IMR-90 (cell line): ENCODE measurements around the gene BTN1A1. TPM values are rescaled to one million over a fixed set of nuclear protein-coding genes. Genes with fewer than 3 reads are reported as not detected.

Source experiments
- ATAC-seq: fragments of 200-7000 bp; cut with Tn5 transposase; 2 replicates; pipeline ENCODE4 v1.9.1; 2020; ENCODE audit warnings: low read depth, mild to moderate bottlenecking, moderate library complexity
- BruUV-seq: library from RNA; stranded (reverse); fragments of 400-500 nt; replicated peaks from 2 replicates; lab custom pipeline; 2021; lab: Mats Ljungman, UMichigan
- CTCF ChIA-PET: fragments of 300-600 bp; formaldehyde crosslinking; extraction: SDS; loops from one replicate; lab custom pipeline; 2021; ENCODE audit warnings: antibody characterized with exemption; lab: Yijun Ruan, JAX
- POLR2A ChIA-PET: fragments of 300-600 bp; sonication (Branson Sonifier 250); formaldehyde crosslinking; loops from one replicate; lab custom pipeline; 2022; ENCODE audit warnings: antibody characterized with exemption; ENCODE audit not compliant: unreplicated experiment; lab: Charles Lee
- DNase-seq: peaks from one replicate; pipeline ENCODE4 v3.0.0; 2013
- H2AFZ ChIP-seq: replicated peaks from 2 replicates; pipeline ENCODE3; 2013; ENCODE audit warnings: low read length, mild to moderate bottlenecking; ENCODE audit not compliant: poor library complexity
- H2AK5ac ChIP-seq: 2 replicates; pipeline ENCODE4 v1.6.1; 2013; ENCODE audit warnings: low read depth, low read length, inconsistent platforms
- H2AK9ac ChIP-seq: replicated peaks from 2 replicates; pipeline ENCODE3; 2013; ENCODE audit warnings: mild to moderate bottlenecking, low read depth, low read length, moderate library complexity; ENCODE audit not compliant: poor library complexity
- H2BK120ac ChIP-seq: 2 replicates; pipeline ENCODE4 v1.6.1; 2013; ENCODE audit warnings: low read depth, low read length, inconsistent platforms
- H2BK15ac ChIP-seq: 3 replicates; pipeline ENCODE4 v1.6.1; 2013; ENCODE audit warnings: low read depth, low read length, inconsistent platforms
- H2BK20ac ChIP-seq: 2 replicates; pipeline ENCODE4 v1.6.1; 2013; ENCODE audit warnings: low read depth, mild to moderate bottlenecking, inconsistent platforms, low read length, moderate library complexity
- H2BK5ac ChIP-seq: 2 replicates; pipeline ENCODE4 v1.6.1; 2013; ENCODE audit warnings: mild to moderate bottlenecking, low read depth, low read length, inconsistent platforms; ENCODE audit not compliant: poor library complexity, severe bottlenecking
- H3K14ac ChIP-seq: replicated peaks from 2 replicates; pipeline ENCODE4 v1.6.1; 2013; ENCODE audit warnings: low read depth, low read length, inconsistent platforms
- H3K18ac ChIP-seq: 2 replicates; pipeline ENCODE4 v1.6.1; 2013; ENCODE audit warnings: low read depth, low read length, control low read depth
- H3K23ac ChIP-seq: 2 replicates; pipeline ENCODE4 v1.6.1; 2013; ENCODE audit warnings: low read depth, low read length, inconsistent platforms
- H3K27ac ChIP-seq: 2 replicates; pipeline ENCODE4 v1.5.1; 2013; ENCODE audit warnings: mild to moderate bottlenecking, control low read depth, low read length; ENCODE audit not compliant: insufficient read depth
- H3K27me3 ChIP-seq: 2 replicates; pipeline ENCODE4 v1.6.1; 2013; ENCODE audit warnings: low read length; ENCODE audit not compliant: control insufficient read depth, insufficient read depth
- H3K36me3 ChIP-seq: 2 replicates; pipeline ENCODE4 v1.6.1; 2013; ENCODE audit warnings: low read length, mixed read lengths; ENCODE audit not compliant: control insufficient read depth, insufficient read depth
- H3K4ac ChIP-seq: 2 replicates; pipeline ENCODE4 v1.6.1; 2013; ENCODE audit warnings: low read depth, low read length, inconsistent platforms
- H3K4me1 ChIP-seq: 2 replicates; pipeline ENCODE4 v1.6.1; 2013; ENCODE audit warnings: low read length, mixed read lengths; ENCODE audit not compliant: control insufficient read depth, insufficient read depth
- H3K4me2 ChIP-seq: 2 replicates; pipeline ENCODE4 v1.6.1; 2013; ENCODE audit warnings: low read depth, mild to moderate bottlenecking, control low read depth, low read length, moderate library complexity
- H3K4me3 ChIP-seq: 2 replicates; pipeline ENCODE4 v1.5.1; 2013; ENCODE audit warnings: low read depth, mild to moderate bottlenecking, control low read depth, low read length, moderate library complexity; ENCODE audit not compliant: insufficient read depth
- H3K56ac ChIP-seq: 2 replicates; pipeline ENCODE4 v1.6.1; 2013; ENCODE audit warnings: low read length, inconsistent platforms; ENCODE audit not compliant: insufficient read depth; ENCODE audit errors: extremely low read depth
- H3K79me1 ChIP-seq, 2 experiments: 2 replicates each; pipeline ENCODE4 v1.6.1; 2013; ENCODE audit warnings: low read length in 2 of 2, inconsistent platforms in 1 of 2, low read depth in 1 of 2
- H3K9ac ChIP-seq: 2 replicates; pipeline ENCODE4 v1.6.1; 2013; ENCODE audit warnings: low read depth, low read length, control low read depth
- H3K9me1 ChIP-seq: 2 replicates; pipeline ENCODE4 v1.6.1; 2013; ENCODE audit warnings: low read length, inconsistent platforms; ENCODE audit not compliant: insufficient read depth
- H3K9me3 ChIP-seq: 2 replicates; pipeline ENCODE4 v1.6.1; 2013; ENCODE audit warnings: low read length; ENCODE audit not compliant: control insufficient read depth, insufficient read depth
- H4K20me1 ChIP-seq: 2 replicates; pipeline ENCODE4 v1.6.1; 2013; ENCODE audit warnings: low read length, inconsistent platforms; ENCODE audit not compliant: insufficient read depth
- H4K5ac ChIP-seq: 2 replicates; pipeline ENCODE4 v1.6.1; 2013; ENCODE audit warnings: mild to moderate bottlenecking, low read depth, low read length, control low read depth
- H4K8ac ChIP-seq, 2 experiments: 2 replicates each; pipeline ENCODE4 v1.6.1; 2013; ENCODE audit warnings: low read depth in 2 of 2, low read length in 2 of 2, control low read depth in 1 of 2, inconsistent platforms in 1 of 2
- H4K91ac ChIP-seq: 2 replicates; pipeline ENCODE4 v1.6.1; 2013; ENCODE audit warnings: low read depth, low read length, inconsistent platforms; ENCODE audit not compliant: insufficient read depth
- BHLHE40 ChIP-seq: fragments of 150-350 bp; IDR thresholded peaks from 2 replicates; pipeline ENCODE4 v1.6.1; 2016; ENCODE audit warnings: mild to moderate bottlenecking, low read depth, low read length
- CEBPB ChIP-seq: IDR thresholded peaks from 2 replicates; pipeline ENCODE4 v1.6.1; 2012; ENCODE audit warnings: low read depth, low read length, improper control_type of control experiment
- CHD1 ChIP-seq: IDR thresholded peaks from 2 replicates; pipeline ENCODE4 v1.6.1; 2012; ENCODE audit warnings: low read depth, low read length, improper control_type of control experiment
- MAFK ChIP-seq: IDR thresholded peaks from 2 replicates; pipeline ENCODE4 v1.6.1; 2012; ENCODE audit warnings: low read depth, low read length, improper control_type of control experiment
- MXI1 ChIP-seq: IDR thresholded peaks from 2 replicates; pipeline ENCODE4 v1.6.1; 2012; ENCODE audit warnings: low read depth, mild to moderate bottlenecking, low read length, moderate library complexity, borderline replicate concordance
- NFE2L2 ChIP-seq: fragments of 150-350 bp; IDR thresholded peaks from 2 replicates; pipeline ENCODE4 v1.6.1; 2016; ENCODE audit warnings: low read depth, mild to moderate bottlenecking, low read length
- POLR2A ChIP-seq: IDR thresholded peaks from 2 replicates; pipeline ENCODE4 v1.6.1; 2012; ENCODE audit warnings: mild to moderate bottlenecking, low read depth, low read length
- RAD21 ChIP-seq: IDR thresholded peaks from 2 replicates; pipeline ENCODE4 v1.6.1; 2012; ENCODE audit warnings: low read length, improper control_type of control experiment
- RCOR1 ChIP-seq: IDR thresholded peaks from 2 replicates; pipeline ENCODE4 v1.6.1; 2012; ENCODE audit warnings: mild to moderate bottlenecking, low read length, improper control_type of control experiment; ENCODE audit not compliant: insufficient replicate concordance
- RFX5 ChIP-seq: IDR thresholded peaks from 2 replicates; pipeline ENCODE4 v1.8.0; 2012; ENCODE audit warnings: low read depth, mild to moderate bottlenecking, low read length, moderate library complexity
- SMC3 ChIP-seq: fragments of 150-350 bp; IDR thresholded peaks from 2 replicates; pipeline ENCODE4 v1.6.1; 2016; ENCODE audit warnings: low read depth, mild to moderate bottlenecking, antibody characterized with exemption, low read length, moderate library complexity
- WGBS, 2 experiments: methylation state at CpG; one replicate each; pipeline versions ENCODE4 v1.1.5 to v1.1.7; 2013; ENCODE audit warnings: missing lambda C conversion rate in 2 of 2; ENCODE audit not compliant: insufficient read length in 1 of 2; ENCODE audit errors: extremely low coverage in 2 of 2; 5-methylcytosine and 5-hydroxymethylcytosine counted together
- dilution Hi-C: fragments of 300-500 bp; cut with HindIII; formaldehyde crosslinking; loops from one replicate; pipeline ENCODE4 v1.14.3; 2018; ENCODE audit warnings: low sequenced_read_pairs; ENCODE audit not compliant: unreplicated experiment
- in situ Hi-C: fragments of 300-500 bp; cut with MboI; formaldehyde crosslinking; loops from 3 replicates; pipeline ENCODE4 v1.14.3; 2019; ENCODE audit warnings: low sequenced_read_pairs, inconsistent platforms, mixed read lengths
- intact Hi-C: fragments of 100-400 bp; cut with micrococcal nuclease; formaldehyde crosslinking; loops from 2 replicates; pipeline ENCODE4 v1.10.0; 2022
- polyA plus RNA-seq, 3 experiments: library from polyadenylated mRNA; depleted of rRNA; stranded (reverse); fragments of >200 nt; gene quantifications; 2 replicates each; pipeline ENCODE4 v1.2.3, GENCODE V29; 2012; ENCODE audit warnings: low replicate concordance in 1 of 3
- total RNA-seq: library from RNA; depleted of rRNA; stranded (reverse); fragments of >200 nt; gene quantifications from 2 replicates; pipeline ENCODE4 v1.2.3, GENCODE V29; 2012
- TF ChIP-seq, protein P1 (sequence below): fragments of 150-350 bp; IDR thresholded peaks from 2 replicates; pipeline ENCODE4 v1.6.1; 2016; ENCODE audit warnings: low read depth, mild to moderate bottlenecking, low read length, moderate library complexity, borderline replicate concordance
- TF ChIP-seq, protein P2 (sequence below): fragments of 150-350 bp; IDR thresholded peaks from 2 replicates; pipeline ENCODE4 v1.6.1; 2017; ENCODE audit warnings: mild to moderate bottlenecking, antibody characterized with exemption, low read length, low read depth

Gene BTN1A1
- total and polyA plus RNA-seq, 2 of the 4 experiments (the other 2 are of a cell fraction) = not detected

DNA sequence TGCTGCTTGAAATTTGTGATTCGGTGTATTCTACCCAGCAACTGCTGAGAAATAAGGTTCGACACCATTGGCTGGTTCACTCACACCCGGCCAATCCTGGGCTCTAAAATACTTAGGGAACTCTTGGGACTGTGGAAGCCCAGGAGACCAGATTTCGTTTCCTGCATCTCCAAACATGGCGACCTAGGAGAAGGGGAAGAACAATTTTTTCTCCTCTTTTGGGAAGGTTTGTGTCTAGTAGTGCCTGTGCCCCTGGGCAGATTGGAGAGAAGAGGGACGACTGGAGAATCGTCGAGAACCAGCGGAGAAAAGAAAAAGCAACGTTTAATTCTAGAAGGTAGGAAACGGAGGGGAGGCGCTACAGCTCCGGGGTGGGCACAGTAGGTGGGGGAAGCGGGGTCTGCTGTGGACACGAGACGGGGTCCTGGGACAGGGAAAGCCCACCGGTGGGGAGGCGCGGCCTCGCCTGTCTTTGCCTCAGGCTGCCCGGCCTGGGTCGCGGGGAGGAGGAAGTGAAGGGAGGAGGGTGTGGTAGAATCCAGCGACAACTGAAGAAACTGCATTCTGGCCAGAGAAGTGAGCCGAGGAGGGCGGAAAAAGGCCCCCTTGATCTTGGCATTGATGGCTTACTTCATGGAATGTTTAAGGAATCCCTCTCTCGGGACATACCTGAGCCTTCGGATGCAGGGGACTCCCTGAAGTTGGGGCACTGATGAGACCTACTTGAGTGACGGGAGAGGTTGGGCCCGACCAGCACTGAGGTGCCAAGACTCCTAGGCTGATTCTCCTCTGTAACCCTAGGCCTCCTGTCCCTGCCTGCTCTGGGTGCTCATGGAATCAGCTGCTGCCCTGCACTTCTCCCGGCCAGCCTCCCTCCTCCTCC is 42.1 kb upstream of the BTN1A1 start, which contains the start of gene BTN2A1:
Gene BTN2A1, plus strand, starts transcription at position 150 of the 883 bp plus-strand sequence. Its CDS starts 682 bp downstream, at position 832.
- Histone ChIP-seq H3K23ac (peak within 1 kb of the TSS; percentile 100), H2BK15ac (peak within 1 kb of the TSS; percentile 90; the same call in 1 of the 3 replicates), H2BK5ac (peak within 1 kb of the TSS; percentile 96), H3K4me3 (peak within 1 kb of the TSS; percentile 75), H4K5ac (peak within 1 kb of the TSS; percentile 86), H3K14ac (peak within 1 kb of the TSS; percentile 100), H3K36me3 (peaks cover 28% of the 10 kb centered on the region), H3K9ac (peak within 1 kb of the TSS; percentile 100), H3K79me1 (peaks cover 35 to 58% of the 10 kb centered on the region in 2 experiments), H4K20me1 (peaks cover 16% of the 10 kb centered on the region; the same call in 1 of the 2 replicates), H3K4me1 (peaks cover 13% of the 10 kb centered on the region), H2AFZ (peak within 1 kb of the TSS; percentile 95), H2AK9ac (peak within 1 kb of the TSS; percentile 94), H3K27ac (peak within 1 kb of the TSS; percentile 98), H2AK5ac (peak within 1 kb of the TSS; percentile 92; the same call in 1 of the 2 replicates), H3K56ac (peak within 1 kb of the TSS; percentile 100), H2BK120ac (peak within 1 kb of the TSS; percentile 92), H3K4me2 (peak within 1 kb of the TSS; percentile 99), H3K4ac (peak within 1 kb of the TSS; percentile 99), H3K9me3 (no peaks in the 10 kb centered on the region), H3K9me1 (peaks cover 34% of the 10 kb centered on the region), H3K18ac (peak within 1 kb of the TSS; percentile 90), H3K27me3 (no peaks in the 10 kb centered on the region), H4K91ac (peak within 1 kb of the TSS; percentile 96), H2BK20ac (peak within 1 kb of the TSS; percentile 74), H4K8ac (peak within 1 kb of the TSS; percentile 94 to 100)
- intact Hi-C loops = loop anchor here (5.0 kb wide), 1 partner anchor 79 kb away; the partner anchor contains the start of gene HMGN4
- no TSS peak for BruUV-seq
- WGBS, 2 experiments = 2% methylated on average over 8 of the region's 31 CpGs; no CpG with 5 or more reads in 1 of the 2 experiments
- ChIA-PET CTCF (no interaction called here), POLR2A (no interaction called here)
- in situ Hi-C loops = no loop called here
- dilution Hi-C loops = no loop called here
- DNase-seq = peak; percentile 95
- ATAC-seq = peak; percentile 98
- TF ChIP-seq, protein P1, sequence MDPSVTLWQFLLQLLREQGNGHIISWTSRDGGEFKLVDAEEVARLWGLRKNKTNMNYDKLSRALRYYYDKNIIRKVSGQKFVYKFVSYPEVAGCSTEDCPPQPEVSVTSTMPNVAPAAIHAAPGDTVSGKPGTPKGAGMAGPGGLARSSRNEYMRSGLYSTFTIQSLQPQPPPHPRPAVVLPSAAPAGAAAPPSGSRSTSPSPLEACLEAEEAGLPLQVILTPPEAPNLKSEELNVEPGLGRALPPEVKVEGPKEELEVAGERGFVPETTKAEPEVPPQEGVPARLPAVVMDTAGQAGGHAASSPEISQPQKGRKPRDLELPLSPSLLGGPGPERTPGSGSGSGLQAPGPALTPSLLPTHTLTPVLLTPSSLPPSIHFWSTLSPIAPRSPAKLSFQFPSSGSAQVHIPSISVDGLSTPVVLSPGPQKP = no peak
- TF ChIP-seq MXI1 (no peak), RFX5 (peak; percentile 99), MAFK (no peak), BHLHE40 (peak; percentile 23; the same call in 1 of the 2 replicates), CEBPB (no peak), NFE2L2 (no peak), SMC3 (no peak), POLR2A (peak; percentile 54; the same call in 1 of the 2 replicates), RCOR1 (no peak), CHD1 (no peak), RAD21 (no peak)
- TF ChIP-seq, protein P2, sequence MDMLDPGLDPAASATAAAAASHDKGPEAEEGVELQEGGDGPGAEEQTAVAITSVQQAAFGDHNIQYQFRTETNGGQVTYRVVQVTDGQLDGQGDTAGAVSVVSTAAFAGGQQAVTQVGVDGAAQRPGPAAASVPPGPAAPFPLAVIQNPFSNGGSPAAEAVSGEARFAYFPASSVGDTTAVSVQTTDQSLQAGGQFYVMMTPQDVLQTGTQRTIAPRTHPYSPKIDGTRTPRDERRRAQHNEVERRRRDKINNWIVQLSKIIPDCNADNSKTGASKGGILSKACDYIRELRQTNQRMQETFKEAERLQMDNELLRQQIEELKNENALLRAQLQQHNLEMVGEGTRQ = no peak
